Activated T-helper 2 cell treated with anti-CD3 and anti-CD28 coated beads, Interferon-gamma antibody, Interleukin-2, Interleukin-4, amounts not matched to agents 10 μg/mL and 5 μg/mL and 100 μg/mL, durations not matched to agents 14 hours and 24 hours and 36 hours (primary cell): ENCODE measurements around the gene CAMTA1. TPM values are rescaled to one million over a fixed set of nuclear protein-coding genes. Genes with fewer than 3 reads are reported as not detected.

Experiments
- DNase-seq: peaks from one replicate; pipeline ENCODE4 v3.0.0; 2021; ENCODE audit warnings: low spot score
- H3K27ac Mint-ChIP-seq: one replicate; pipeline ENCODE4 v1.8.0; 2021; ENCODE audit warnings: mixed read lengths
- H3K27me3 Mint-ChIP-seq: one replicate; pipeline ENCODE4 v1.8.0; 2021; ENCODE audit warnings: low read depth, mixed read lengths
- H3K36me3 Mint-ChIP-seq: one replicate; pipeline ENCODE4 v1.8.0; 2021; ENCODE audit warnings: low read depth, mixed read lengths
- H3K4me1 Mint-ChIP-seq: one replicate; pipeline ENCODE4 v1.8.0; 2021; ENCODE audit warnings: low read depth, mixed read lengths
- H3K4me3 Mint-ChIP-seq: one replicate; pipeline ENCODE4 v1.8.0; 2021; ENCODE audit warnings: low read depth, mild to moderate bottlenecking, moderate library complexity, mixed read lengths
- H3K9me3 Mint-ChIP-seq: one replicate; pipeline ENCODE4 v1.8.0; 2021; ENCODE audit warnings: mixed read lengths
- intact Hi-C: fragments of 100-400 bp; cut with micrococcal nuclease; formaldehyde crosslinking; loops from one replicate; pipeline ENCODE4 v1.15.1; 2023
- total RNA-seq: library from RNA; stranded (reverse); gene quantifications from 2 replicates; pipeline ENCODE4 v1.2.3, GENCODE V29; 2022

Gene CAMTA1
- total RNA-seq, 1 donor from 2014 or later, result 62.9 TPM

GRCh38 chr1:7633506-7634245 lies 848.4 kb downstream of the CAMTA1 start:
- Mint-ChIP-seq H3K9me3 (no peaks in the 10 kb centered on the region), H3K27me3 (no peaks in the 10 kb centered on the region), H3K36me3 (no peaks in the 10 kb centered on the region), H3K27ac (no peak overlapping the region), H3K4me1 (no peaks in the 10 kb centered on the region), H3K4me3 (no peak overlapping the region)
- DNase-seq, result no peak
- intact Hi-C loops, result no loop called here

- Mint-ChIP-seq H3K27ac (no peak overlapping the region), H3K4me1 (no peaks in the 10 kb centered on the region), H3K36me3 (no peaks in the 10 kb centered on the region), H3K4me3 (no peak overlapping the region), H3K9me3 (no peaks in the 10 kb centered on the region), H3K27me3 (no peaks in the 10 kb centered on the region)
- no peak for DNase-seq
- intact Hi-C loops, result no loop called here
These were observed 849.4 kb downstream of the CAMTA1 start for GRCh38 chr1:7634546-7635240.

GRCh38 chr1:7636795-7637526 lies 851.7 kb downstream of the CAMTA1 start:
- Mint-ChIP-seq H3K4me1 (no peaks in the 10 kb centered on the region), H3K36me3 (no peaks in the 10 kb centered on the region), H3K4me3 (no peak overlapping the region), H3K27ac (no peak overlapping the region), H3K9me3 (no peaks in the 10 kb centered on the region), H3K27me3 (no peaks in the 10 kb centered on the region)
- intact Hi-C loops, result no loop called here
- no peak for DNase-seq

GRCh38 chr1:7638078-7638477 lies 852.8 kb downstream of the CAMTA1 start:
- intact Hi-C loops, result no loop called here
- Mint-ChIP-seq H3K4me3 (no peak overlapping the region), H3K4me1 (no peaks in the 10 kb centered on the region), H3K36me3 (no peaks in the 10 kb centered on the region), H3K27ac (no peak overlapping the region), H3K9me3 (no peaks in the 10 kb centered on the region), H3K27me3 (no peaks in the 10 kb centered on the region)
- no peak for DNase-seq

- no peaks in the 10 kb centered on the region for H3K4me1 Mint-ChIP-seq
- H3K27ac Mint-ChIP-seq, result no peak overlapping the region
- H3K9me3 Mint-ChIP-seq, result no peaks in the 10 kb centered on the region
- no peaks in the 10 kb centered on the region for H3K36me3 Mint-ChIP-seq
- no peak overlapping the region for H3K4me3 Mint-ChIP-seq
- H3K27me3 Mint-ChIP-seq, result no peaks in the 10 kb centered on the region
- no peak for DNase-seq
- intact Hi-C loops, result no loop called here
These were observed 854.3 kb downstream of the CAMTA1 start for GRCh38 chr1:7639435-7640131.

- intact Hi-C loops, result no loop called here
- H3K36me3 Mint-ChIP-seq, result no peaks in the 10 kb centered on the region
- no peak for DNase-seq
- no peak overlapping the region for H3K27ac Mint-ChIP-seq
- H3K27me3 Mint-ChIP-seq, result no peaks in the 10 kb centered on the region
- no peaks in the 10 kb centered on the region for H3K9me3 Mint-ChIP-seq
- no peaks in the 10 kb centered on the region for H3K4me1 Mint-ChIP-seq
- no peak overlapping the region for H3K4me3 Mint-ChIP-seq
These were observed 855.1 kb downstream of the CAMTA1 start for GRCh38 chr1:7640350-7640749.

GRCh38 chr1:7640920-7641585 lies 855.8 kb downstream of the CAMTA1 start:
- Mint-ChIP-seq H3K27ac (no peak overlapping the region), H3K27me3 (no peaks in the 10 kb centered on the region), H3K9me3 (no peaks in the 10 kb centered on the region), H3K36me3 (no peaks in the 10 kb centered on the region), H3K4me3 (no peak overlapping the region), H3K4me1 (no peaks in the 10 kb centered on the region)
- intact Hi-C loops, result no loop called here
- DNase-seq, result no peak

- intact Hi-C loops, result no loop called here
- Mint-ChIP-seq H3K4me3 (no peak overlapping the region), H3K36me3 (no peaks in the 10 kb centered on the region), H3K27ac (no peak overlapping the region), H3K9me3 (no peaks in the 10 kb centered on the region), H3K27me3 (no peaks in the 10 kb centered on the region), H3K4me1 (no peaks in the 10 kb centered on the region)
- no peak for DNase-seq
These were observed 856.5 kb downstream of the CAMTA1 start for GRCh38 chr1:7641587-7642417.

- no peaks in the 10 kb centered on the region for H3K4me1 Mint-ChIP-seq
- no peaks in the 10 kb centered on the region for H3K36me3 Mint-ChIP-seq
- intact Hi-C loops, result no loop called here
- H3K27me3 Mint-ChIP-seq, result no peaks in the 10 kb centered on the region
- H3K9me3 Mint-ChIP-seq, result no peaks in the 10 kb centered on the region
- DNase-seq, result no peak
- no peak overlapping the region for H3K4me3 Mint-ChIP-seq
- no peak overlapping the region for H3K27ac Mint-ChIP-seq
These were observed 857.1 kb downstream of the CAMTA1 start for GRCh38 chr1:7642418-7642704.

- no peaks in the 10 kb centered on the region for H3K36me3 Mint-ChIP-seq
- H3K4me1 Mint-ChIP-seq, result no peaks in the 10 kb centered on the region
- intact Hi-C loops, result no loop called here
- no peaks in the 10 kb centered on the region for H3K27me3 Mint-ChIP-seq
- H3K4me3 Mint-ChIP-seq, result no peak overlapping the region
- DNase-seq, result no peak
- H3K27ac Mint-ChIP-seq, result no peak overlapping the region
- H3K9me3 Mint-ChIP-seq, result no peaks in the 10 kb centered on the region
These were observed 857.7 kb downstream of the CAMTA1 start for GRCh38 chr1:7642781-7643529.

- H3K27ac Mint-ChIP-seq, result no peak overlapping the region
- DNase-seq, result no peak
- H3K4me1 Mint-ChIP-seq, result no peaks in the 10 kb centered on the region
- no peaks in the 10 kb centered on the region for H3K36me3 Mint-ChIP-seq
- no peaks in the 10 kb centered on the region for H3K9me3 Mint-ChIP-seq
- H3K4me3 Mint-ChIP-seq, result no peak overlapping the region
- intact Hi-C loops, result no loop called here
- no peaks in the 10 kb centered on the region for H3K27me3 Mint-ChIP-seq
These were observed 858.3 kb downstream of the CAMTA1 start for GRCh38 chr1:7643530-7643929.
